HepG2 (cell line): ENCODE measurements around the gene TMEM198. TPM values are rescaled to one million over a fixed set of nuclear protein-coding genes. Genes with fewer than 3 reads are reported as not detected.
A peak's percentile ranks its signal among the peaks of the same experiment; 100 is the strongest.

Source experiments
- ATAC-seq: fragments of 200-7000 bp; cut with Tn5 transposase; 3 replicates; pipeline ENCODE4 v1.9.1; 2020; ENCODE audit warnings: mild to moderate bottlenecking, moderate library complexity
- BruUV-seq: library from RNA; stranded (reverse); fragments of 400-500 nt; replicated peaks from 2 replicates; lab custom pipeline; 2021; lab: Mats Ljungman, UMichigan
- CTCF ChIA-PET: fragments of 300-600 bp; formaldehyde crosslinking; extraction: SDS; loops from one replicate; lab custom pipeline; 2021; ENCODE audit warnings: low total read pairs, inconsistent platforms, low intra/inter-chr PET ratio; lab: Yijun Ruan, JAX
- POLR2A ChIA-PET: fragments of 350-600 bp; sonication (Branson Sonifier 250); formaldehyde crosslinking; loops from one replicate; lab custom pipeline; 2020; ENCODE audit warnings: antibody characterized with exemption, inconsistent platforms; lab: Yijun Ruan, JAX
- DNase-seq: peaks from one replicate; pipeline ENCODE4 v3.0.0-alpha.2; 2015; ENCODE audit warnings: low spot score
- FAIRE-seq: peaks from 3 replicates; lab custom pipeline; 2011; peaks lifted over from hg19 to GRCh38; lab: Jason Lieb, UNC
- H2AFZ ChIP-seq: one replicate; pipeline ENCODE4 v1.6.1; 2011; ENCODE audit warnings: low read length, inconsistent platforms
- H3K27ac ChIP-seq: fragments of 300-600 bp; 3 replicates; pipeline ENCODE4 v1.8.0; 2011; ENCODE audit warnings: mixed run types, mild to moderate bottlenecking, mixed read lengths, low read length, inconsistent platforms; ENCODE audit not compliant: insufficient read depth; ENCODE audit errors: extremely low read length
- H3K27me3 ChIP-seq, 2 experiments: fragments of 200-600 bp in 1 of 2; 2 replicates in 1 of 2; 3 replicates in 1 of 2; pipeline versions ENCODE4 v1.6.0 to v1.8.0; 2011; ENCODE audit warnings: low read length in 2 of 2, mild to moderate bottlenecking in 2 of 2, moderate library complexity in 2 of 2, inconsistent platforms in 1 of 2; ENCODE audit not compliant: insufficient read depth in 2 of 2, control insufficient read depth in 1 of 2
- H3K36me3 ChIP-seq, 2 experiments: fragments of 200-600 bp in 1 of 2; replicated peaks in 1 of 2; 2 replicates in 1 of 2; 3 replicates in 1 of 2; pipeline versions ENCODE4 v1.5.1 to v1.8.0; 2011; ENCODE audit warnings: low read length in 2 of 2, inconsistent platforms in 1 of 2; ENCODE audit not compliant: insufficient read depth in 2 of 2, control insufficient read depth in 1 of 2
- H3K4me1 ChIP-seq: 2 replicates; pipeline ENCODE4 v1.5.1; 2012; ENCODE audit warnings: low read length, inconsistent platforms; ENCODE audit not compliant: insufficient read depth
- H3K4me2 ChIP-seq: 2 replicates; pipeline ENCODE4 v1.6.0; 2011; ENCODE audit warnings: low read depth, low read length, inconsistent platforms
- H3K4me3 ChIP-seq, 3 experiments: fragments of 200-600 bp in 1 of 3; sonication (generic), shearing (Covaris generic) in 1 of 3; replicated peaks in 1 of 3; 2 replicates each; pipeline ENCODE4 v1.5.1; 2011 to 2016; ENCODE audit warnings: low read length in 3 of 3, inconsistent platforms in 2 of 3, low read depth in 2 of 3, mild to moderate bottlenecking in 2 of 3, control low read depth in 1 of 3, mixed read lengths in 1 of 3; ENCODE audit not compliant: insufficient read depth in 1 of 3
- H3K79me2 ChIP-seq: one replicate; pipeline ENCODE4 v1.6.1; 2011; ENCODE audit warnings: low read length, inconsistent platforms; ENCODE audit not compliant: insufficient read depth
- H3K9ac ChIP-seq: 2 replicates; pipeline ENCODE4 v1.6.0; 2011; ENCODE audit warnings: mild to moderate bottlenecking, low read depth, low read length, inconsistent platforms; ENCODE audit not compliant: insufficient read depth
- H3K9me3 ChIP-seq: 2 replicates; pipeline ENCODE4 v1.5.1; 2012; ENCODE audit warnings: mild to moderate bottlenecking, low read length
- H4K20me1 ChIP-seq: 2 replicates; pipeline ENCODE4 v1.6.0; 2011; ENCODE audit warnings: inconsistent platforms, mild to moderate bottlenecking, low read length, moderate library complexity; ENCODE audit not compliant: insufficient read depth
- CCAR2 ChIP-seq: fragments of 200-400 bp; formaldehyde crosslinking; optimal IDR thresholded peaks from 2 replicates; pipeline ENCODE3; 2018; ENCODE audit warnings: low read depth, mild to moderate bottlenecking, low read length, moderate library complexity
- ESRRA ChIP-seq: sonication (generic); formaldehyde crosslinking; IDR thresholded peaks from 2 replicates; pipeline ENCODE4 v1.5.1; 2020; ENCODE audit warnings: mild to moderate bottlenecking, low read depth, missing genetic modification reagents
- FOXM1 ChIP-seq: sonication (generic); formaldehyde crosslinking; IDR thresholded peaks from 2 replicates; pipeline ENCODE4 v1.5.0; 2020; ENCODE audit warnings: missing genetic modification reagents
- GMEB2 ChIP-seq: IDR thresholded peaks from 2 replicates; pipeline ENCODE4 v1.6.1; 2016; ENCODE audit warnings: missing biosample characterization, missing genetic modification reagents, low read depth
- HIC2 ChIP-seq: sonication (generic); formaldehyde crosslinking; IDR thresholded peaks from 2 replicates; pipeline ENCODE4 v1.9.0; 2022; ENCODE audit warnings: low read depth, missing genetic modification reagents
- JDP2 ChIP-seq: sonication (generic); formaldehyde crosslinking; IDR thresholded peaks from 2 replicates; pipeline ENCODE4 v1.8.1; 2022; ENCODE audit warnings: missing genetic modification reagents, borderline replicate concordance
- POLR2AphosphoS5 ChIP-seq: IDR thresholded peaks from 2 replicates; pipeline ENCODE4 v1.6.1; 2012; ENCODE audit warnings: low read depth, low read length
- RBM22 ChIP-seq: fragments of 200-400 bp; formaldehyde crosslinking; optimal IDR thresholded peaks from 2 replicates; pipeline ENCODE3; 2017; ENCODE audit warnings: mild to moderate bottlenecking, low read length, moderate library complexity
- REPIN1 ChIP-seq: sonication (generic); formaldehyde crosslinking; IDR thresholded peaks from 2 replicates; pipeline ENCODE4 v1.8.0; 2022; ENCODE audit warnings: missing genetic modification reagents, low read depth, mild to moderate bottlenecking, borderline replicate concordance
- RFXAP ChIP-seq: sonication (generic); formaldehyde crosslinking; IDR thresholded peaks from 2 replicates; pipeline ENCODE4 v1.4.0; 2020; ENCODE audit warnings: missing genetic modification reagents, borderline replicate concordance
- STAT6 ChIP-seq: sonication (generic); formaldehyde crosslinking; IDR thresholded peaks from 2 replicates; pipeline ENCODE4 v1.4.0; 2020; ENCODE audit warnings: missing genetic modification reagents, mild to moderate bottlenecking, borderline replicate concordance
- ZNF704 ChIP-seq: sonication (generic); formaldehyde crosslinking; IDR thresholded peaks from 2 replicates; pipeline ENCODE4 v1.8.1; 2023; ENCODE audit warnings: mild to moderate bottlenecking, inconsistent platforms, moderate library complexity, missing genetic modification reagents, borderline replicate concordance
- ZNF749 ChIP-seq: sonication (generic); formaldehyde crosslinking; IDR thresholded peaks from 2 replicates; pipeline ENCODE4 v1.8.0; 2022; ENCODE audit warnings: mild to moderate bottlenecking, missing genetic modification reagents, moderate library complexity, borderline replicate concordance
- WGBS: methylation state at CpG from one replicate; pipeline ENCODE4 v1.1.6; 2017; ENCODE audit warnings: low lambda C conversion rate; 5-methylcytosine and 5-hydroxymethylcytosine counted together
- in situ Hi-C: cut with HindIII; loops from 2 replicates; pipeline ENCODE4 v1.10.0; 2017; ENCODE audit warnings: low pct_unique_long_range_greater_than_20kb; ENCODE audit not compliant: extremely low pct_ligation_motif_present
- intact Hi-C: fragments of 100-400 bp; cut with micrococcal nuclease; formaldehyde crosslinking; loops from one replicate; pipeline ENCODE4 v1.10.0; 2022; ENCODE audit not compliant: unreplicated experiment
- polyA plus RNA-seq, 8 experiments: library from polyadenylated mRNA; depleted of rRNA in 3 of 8; stranded (reverse) in 7 of 8; unstranded in 1 of 8; fragments of >200 nt; fragmentation: Illumina TruSeq in 4 of 8; extraction: Trizol in 4 of 8; gene quantifications; 2 replicates each; pipeline versions ENCODE4 v1.2.1 to v1.2.3, GENCODE V29; 2011 to 2016; ENCODE audit warnings: low read depth in 4 of 8, missing spikeins in 1 of 8, mixed read lengths in 1 of 8; ENCODE audit not compliant: insufficient read depth in 1 of 8
- total RNA-seq, 5 experiments: library from RNA; depleted of rRNA; stranded (reverse); fragments of >200 nt; fragmentation: Illumina TruSeq; extraction: Trizol; gene quantifications; 2 replicates each; pipeline ENCODE4 v1.2.3, GENCODE V29; 2016; ENCODE audit warnings: low read depth in 1 of 5

Gene TMEM198
- total and polyA plus RNA-seq, 2 of the 13 experiments (the other 11 are each of a cell fraction or from before 2014, with no cell fraction given): 17.3 to 23.5 TPM

GRCh38 chr2:219499058-219499307, 44.8 kb upstream of the TMEM198 start (continued):
- TF ChIP-seq HIC2 (CRISPR knock-in tag): no peak

- H3K4me3 ChIP-seq: peak overlapping the region; percentile 79 to 93 (median 89)
- DNase-seq (no peak), FAIRE-seq (no peak), ATAC-seq (no peak)
- ChIA-PET POLR2A (interaction anchor here (1.2 to 4.4 kb wide), 4 partner anchors 11 to 98 kb away, joined by 5 to 94 read pairs (median 14); partner anchors contain the start of genes ASIC4 and STK11IP), CTCF (no interaction called here)
- intact Hi-C loops (loop anchor here (5.0 kb wide), 2 partner anchors 98 to 112 kb away; partner anchors contain the start of genes DNPEP and STK11IP), in situ Hi-C loops (no loop called here)
- no peaks in the 10 kb centered on the region for H3K9me3 ChIP-seq
- no TSS peak for BruUV-seq
- no peak overlapping the region for H2AFZ ChIP-seq
- H3K4me2 ChIP-seq: peak overlapping the region; percentile 97
- H3K36me3 ChIP-seq: peaks cover 7 to 14% of the 10 kb centered on the region in 2 experiments
- H4K20me1 ChIP-seq: no peaks in the 10 kb centered on the region
- peak overlapping the region; percentile 70 for H3K27ac ChIP-seq
- peaks cover 56% of the 10 kb centered on the region for H3K4me1 ChIP-seq
- TF ChIP-seq REPIN1: no peak
- TF ChIP-seq RBM22: peak; percentile 20
- TF ChIP-seq ESRRA (CRISPR knock-in tag): no peak
- no peak for TF ChIP-seq GMEB2 (CRISPR knock-in tag)
- TF ChIP-seq ZNF704 (CRISPR knock-in tag): no peak
- no peak for TF ChIP-seq FOXM1
- 0 out of 2 replicates have a peak, but pooled peaks have one; percentile 8 for TF ChIP-seq STAT6 (CRISPR knock-in tag)
- TF ChIP-seq POLR2AphosphoS5: 0 out of 2 replicates have a peak, but pooled peaks have one; percentile 13
- no peak for TF ChIP-seq RFXAP (CRISPR knock-in tag)
- TF ChIP-seq CCAR2: no peak
- TF ChIP-seq ZNF749 (CRISPR knock-in tag): no peak
- TF ChIP-seq JDP2 (CRISPR knock-in tag): no peak
- peaks cover 12% of the 10 kb centered on the region for H3K79me2 ChIP-seq
- 4% methylated on average over 1 of the region's 1 CpG for WGBS
- H3K27me3 ChIP-seq: peaks cover 6 to 31% of the 10 kb centered on the region in 2 experiments; a peak in 4 of 5 replicates
- H3K9ac ChIP-seq: peak overlapping the region; percentile 96
Observed at GRCh38 chr2:219499555-219499954, 44.3 kb upstream of the TMEM198 start.
